ENCODE data around the gene FHOD3.

Gene FHOD3

DNA sequence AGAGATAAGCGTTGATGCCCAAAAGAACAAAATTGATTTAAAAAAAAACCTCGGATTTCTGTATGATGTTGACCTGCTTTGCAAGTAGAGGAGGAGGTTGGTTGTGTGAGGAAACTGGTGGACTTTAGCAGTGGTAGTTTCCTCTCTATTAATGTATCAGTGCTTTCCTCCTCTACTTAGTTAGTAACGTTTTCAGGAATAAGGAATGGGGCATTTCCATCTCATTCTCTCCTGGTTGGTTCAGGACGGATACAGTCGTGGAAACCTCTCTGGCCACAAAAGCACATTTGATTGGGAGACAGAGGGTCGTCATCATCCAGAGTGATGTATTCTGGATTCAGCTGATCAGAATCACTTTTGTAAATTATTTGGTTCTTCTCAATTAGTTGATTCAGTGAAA, 1.5 kb downstream of the FHOD3 start:
- Histone ChIP-seq H3K36me3 (ENCODE audit: control insufficient read depth in 2 of 2, insufficient read depth in 1 of 2, low read length in 2 of 2) (no peaks in the 10 kb centered on the region), H3K4me1 (ENCODE audit: control insufficient read depth, insufficient read depth, low read length) (no peaks in the 10 kb centered on the region), H3K9me3 (ENCODE audit: control insufficient read depth, insufficient read depth, low read depth, low read length) (no peaks in the 10 kb centered on the region), H3K27ac (ENCODE audit: extremely low read depth, low read depth, low read length) (no peak overlapping the region), H3K4me3 (ENCODE audit: low read depth, low read length) (no peak overlapping the region)
- TF ChIP-seq, protein P1, sequence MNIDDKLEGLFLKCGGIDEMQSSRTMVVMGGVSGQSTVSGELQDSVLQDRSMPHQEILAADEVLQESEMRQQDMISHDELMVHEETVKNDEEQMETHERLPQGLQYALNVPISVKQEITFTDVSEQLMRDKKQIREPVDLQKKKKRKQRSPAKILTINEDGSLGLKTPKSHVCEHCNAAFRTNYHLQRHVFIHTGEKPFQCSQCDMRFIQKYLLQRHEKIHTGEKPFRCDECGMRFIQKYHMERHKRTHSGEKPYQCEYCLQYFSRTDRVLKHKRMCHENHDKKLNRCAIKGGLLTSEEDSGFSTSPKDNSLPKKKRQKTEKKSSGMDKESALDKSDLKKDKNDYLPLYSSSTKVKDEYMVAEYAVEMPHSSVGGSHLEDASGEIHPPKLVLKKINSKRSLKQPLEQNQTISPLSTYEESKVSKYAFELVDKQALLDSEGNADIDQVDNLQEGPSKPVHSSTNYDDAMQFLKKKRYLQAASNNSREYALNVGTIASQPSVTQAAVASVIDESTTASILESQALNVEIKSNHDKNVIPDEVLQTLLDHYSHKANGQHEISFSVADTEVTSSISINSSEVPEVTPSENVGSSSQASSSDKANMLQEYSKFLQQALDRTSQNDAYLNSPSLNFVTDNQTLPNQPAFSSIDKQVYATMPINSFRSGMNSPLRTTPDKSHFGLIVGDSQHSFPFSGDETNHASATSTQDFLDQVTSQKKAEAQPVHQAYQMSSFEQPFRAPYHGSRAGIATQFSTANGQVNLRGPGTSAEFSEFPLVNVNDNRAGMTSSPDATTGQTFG (tag by site-specific recombination; IDR thresholded peaks at IDR 0.05; ENCODE audit: borderline replicate concordance), result no peak
- TF ChIP-seq ZNF473 (tag by site-specific recombination; IDR thresholded peaks at IDR 0.05), result no peak
- TF ChIP-seq REPIN1 (tag by site-specific recombination; IDR thresholded peaks at IDR 0.05; ENCODE audit: low read depth), result no peak
- no peak for TF ChIP-seq ZNF221 (tag by site-specific recombination; IDR thresholded peaks at IDR 0.05; ENCODE audit: borderline replicate concordance)
- TF ChIP-seq ZNF24 (tag by site-specific recombination; IDR thresholded peaks at IDR 0.05), result no peak
- no peak for TF ChIP-seq ZNF19 (tag by site-specific recombination; IDR thresholded peaks at IDR 0.05; ENCODE audit: low read depth)
- no peak for TF ChIP-seq ZFHX2 (tag by site-specific recombination; conservative IDR thresholded peaks at IDR 0.05)
- TF ChIP-seq, protein P2, sequence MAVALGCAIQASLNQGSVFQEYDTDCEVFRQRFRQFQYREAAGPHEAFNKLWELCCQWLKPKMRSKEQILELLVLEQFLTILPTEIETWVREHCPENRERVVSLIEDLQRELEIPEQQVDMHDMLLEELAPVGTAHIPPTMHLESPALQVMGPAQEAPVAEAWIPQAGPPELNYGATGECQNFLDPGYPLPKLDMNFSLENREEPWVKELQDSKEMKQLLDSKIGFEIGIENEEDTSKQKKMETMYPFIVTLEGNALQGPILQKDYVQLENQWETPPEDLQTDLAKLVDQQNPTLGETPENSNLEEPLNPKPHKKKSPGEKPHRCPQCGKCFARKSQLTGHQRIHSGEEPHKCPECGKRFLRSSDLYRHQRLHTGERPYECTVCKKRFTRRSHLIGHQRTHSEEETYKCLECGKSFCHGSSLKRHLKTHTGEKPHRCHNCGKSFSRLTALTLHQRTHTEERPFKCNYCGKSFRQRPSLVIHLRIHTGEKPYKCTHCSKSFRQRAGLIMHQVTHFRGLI (tag by site-specific recombination; IDR thresholded peaks at IDR 0.05), result no peak
- TF ChIP-seq, protein P3, sequence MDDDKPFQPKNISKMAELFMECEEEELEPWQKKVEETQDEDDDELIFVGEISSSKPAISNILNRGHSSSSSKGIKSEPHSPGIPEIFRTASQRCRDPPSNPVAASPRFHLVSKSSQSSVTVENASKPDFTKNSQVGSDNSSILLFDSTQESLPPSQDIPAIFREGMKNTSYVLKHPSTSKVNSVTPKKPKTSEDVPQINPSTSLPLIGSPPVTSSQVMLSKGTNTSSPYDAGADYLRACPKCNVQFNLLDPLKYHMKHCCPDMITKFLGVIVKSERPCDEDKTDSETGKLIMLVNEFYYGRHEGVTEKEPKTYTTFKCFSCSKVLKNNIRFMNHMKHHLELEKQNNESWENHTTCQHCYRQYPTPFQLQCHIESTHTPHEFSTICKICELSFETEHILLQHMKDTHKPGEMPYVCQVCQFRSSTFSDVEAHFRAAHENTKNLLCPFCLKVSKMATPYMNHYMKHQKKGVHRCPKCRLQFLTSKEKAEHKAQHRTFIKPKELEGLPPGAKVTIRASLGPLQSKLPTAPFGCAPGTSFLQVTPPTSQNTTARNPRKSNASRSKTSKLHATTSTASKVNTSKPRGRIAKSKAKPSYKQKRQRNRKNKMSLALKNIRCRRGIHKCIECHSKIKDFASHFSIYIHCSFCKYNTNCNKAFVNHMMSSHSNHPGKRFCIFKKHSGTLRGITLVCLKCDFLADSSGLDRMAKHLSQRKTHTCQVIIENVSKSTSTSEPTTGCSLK (tag by site-specific recombination; IDR thresholded peaks at IDR 0.05), result no peak
- no peak for TF ChIP-seq ZNF654 (tag by site-specific recombination; IDR thresholded peaks at IDR 0.05; ENCODE audit: low read depth)
- TF ChIP-seq ZNF768 (tag by site-specific recombination; IDR thresholded peaks at IDR 0.05), result no peak
- ChIA-PET CTCF (interaction anchor here (0.5 to 1.7 kb wide), 6 partner anchors 113 to 389 kb away, joined by 3 to 7 read pairs (median 4); no protein-coding TSS in a partner anchor), POLR2A (interaction anchor here (0.6 to 2.5 kb wide), 2 partner anchors 10 to 417 kb away, joined by 5 to 11 read pairs; no protein-coding TSS in a partner anchor)

DNA sequence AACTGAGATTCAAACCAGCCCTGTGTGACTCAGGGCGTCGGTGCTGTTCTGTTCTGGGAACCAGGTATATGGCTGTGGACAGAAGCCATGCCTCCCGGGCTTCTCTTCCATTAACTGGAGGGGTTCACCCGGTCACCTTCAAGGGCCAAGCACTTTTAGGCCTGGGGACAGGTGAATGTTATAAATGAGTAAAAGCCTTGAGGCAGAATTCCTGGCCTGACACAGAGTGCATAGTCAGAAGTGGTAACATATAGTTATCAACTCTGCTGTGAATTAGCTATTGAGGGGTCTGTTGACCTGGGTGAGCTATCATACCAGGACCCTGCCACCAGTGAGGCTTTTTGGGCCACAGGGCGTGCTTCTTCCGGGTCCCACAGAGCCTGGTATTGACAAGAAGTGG, 2.7 kb downstream of the FHOD3 start:
- Histone ChIP-seq H3K9me3 (ENCODE audit: control insufficient read depth, insufficient read depth, low read depth, low read length) (no peaks in the 10 kb centered on the region), H3K27ac (ENCODE audit: extremely low read depth, low read depth, low read length) (no peak overlapping the region), H3K36me3 (ENCODE audit: control insufficient read depth in 2 of 2, insufficient read depth in 1 of 2, low read length in 2 of 2) (no peaks in the 10 kb centered on the region), H3K4me3 (ENCODE audit: low read depth, low read length) (no peak overlapping the region), H3K4me1 (ENCODE audit: control insufficient read depth, insufficient read depth, low read length) (no peaks in the 10 kb centered on the region)
- ChIA-PET POLR2A (interaction anchor here (0.5 kb wide), 1 partner anchor 16 kb away, joined by 3 read pairs; no protein-coding TSS in a partner anchor), CTCF (interaction anchor here (0.8 to 1.7 kb wide), 2 partner anchors 32 to 120 kb away, joined by 6 read pairs; no protein-coding TSS in a partner anchor)
- TF ChIP-seq ZNF248 (tag by site-specific recombination; IDR thresholded peaks at IDR 0.05), result no peak
- TF ChIP-seq ZBTB17 (tag by site-specific recombination; IDR thresholded peaks at IDR 0.05), result no peak
- TF ChIP-seq, protein P4, sequence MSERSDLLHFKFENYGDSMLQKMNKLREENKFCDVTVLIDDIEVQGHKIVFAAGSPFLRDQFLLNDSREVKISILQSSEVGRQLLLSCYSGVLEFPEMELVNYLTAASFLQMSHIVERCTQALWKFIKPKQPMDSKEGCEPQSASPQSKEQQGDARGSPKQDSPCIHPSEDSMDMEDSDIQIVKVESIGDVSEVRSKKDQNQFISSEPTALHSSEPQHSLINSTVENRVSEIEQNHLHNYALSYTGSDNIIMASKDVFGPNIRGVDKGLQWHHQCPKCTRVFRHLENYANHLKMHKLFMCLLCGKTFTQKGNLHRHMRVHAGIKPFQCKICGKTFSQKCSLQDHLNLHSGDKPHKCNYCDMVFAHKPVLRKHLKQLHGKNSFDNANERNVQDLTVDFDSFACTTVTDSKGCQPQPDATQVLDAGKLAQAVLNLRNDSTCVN (tag by site-specific recombination; optimal IDR thresholded peaks at IDR 0.05), result no peak
- TF ChIP-seq, protein P5, sequence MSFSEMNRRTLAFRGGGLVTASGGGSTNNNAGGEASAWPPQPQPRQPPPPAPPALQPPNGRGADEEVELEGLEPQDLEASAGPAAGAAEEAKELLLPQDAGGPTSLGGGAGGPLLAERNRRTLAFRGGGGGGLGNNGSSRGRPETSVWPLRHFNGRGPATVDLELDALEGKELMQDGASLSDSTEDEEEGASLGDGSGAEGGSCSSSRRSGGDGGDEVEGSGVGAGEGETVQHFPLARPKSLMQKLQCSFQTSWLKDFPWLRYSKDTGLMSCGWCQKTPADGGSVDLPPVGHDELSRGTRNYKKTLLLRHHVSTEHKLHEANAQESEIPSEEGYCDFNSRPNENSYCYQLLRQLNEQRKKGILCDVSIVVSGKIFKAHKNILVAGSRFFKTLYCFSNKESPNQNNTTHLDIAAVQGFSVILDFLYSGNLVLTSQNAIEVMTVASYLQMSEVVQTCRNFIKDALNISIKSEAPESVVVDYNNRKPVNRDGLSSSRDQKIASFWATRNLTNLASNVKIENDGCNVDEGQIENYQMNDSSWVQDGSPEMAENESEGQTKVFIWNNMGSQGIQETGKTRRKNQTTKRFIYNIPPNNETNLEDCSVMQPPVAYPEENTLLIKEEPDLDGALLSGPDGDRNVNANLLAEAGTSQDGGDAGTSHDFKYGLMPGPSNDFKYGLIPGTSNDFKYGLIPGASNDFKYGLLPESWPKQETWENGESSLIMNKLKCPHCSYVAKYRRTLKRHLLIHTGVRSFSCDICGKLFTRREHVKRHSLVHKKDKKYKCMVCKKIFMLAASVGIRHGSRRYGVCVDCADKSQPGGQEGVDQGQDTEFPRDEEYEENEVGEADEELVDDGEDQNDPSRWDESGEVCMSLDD (tag by site-specific recombination; IDR thresholded peaks at IDR 0.05), result no peak
- no peak for TF ChIP-seq ZNF670 (tag by site-specific recombination; IDR thresholded peaks at IDR 0.05; ENCODE audit: low read depth)
- no peak for TF ChIP-seq ZNF324 (tag by site-specific recombination; IDR thresholded peaks at IDR 0.05)
- TF ChIP-seq, protein P6, sequence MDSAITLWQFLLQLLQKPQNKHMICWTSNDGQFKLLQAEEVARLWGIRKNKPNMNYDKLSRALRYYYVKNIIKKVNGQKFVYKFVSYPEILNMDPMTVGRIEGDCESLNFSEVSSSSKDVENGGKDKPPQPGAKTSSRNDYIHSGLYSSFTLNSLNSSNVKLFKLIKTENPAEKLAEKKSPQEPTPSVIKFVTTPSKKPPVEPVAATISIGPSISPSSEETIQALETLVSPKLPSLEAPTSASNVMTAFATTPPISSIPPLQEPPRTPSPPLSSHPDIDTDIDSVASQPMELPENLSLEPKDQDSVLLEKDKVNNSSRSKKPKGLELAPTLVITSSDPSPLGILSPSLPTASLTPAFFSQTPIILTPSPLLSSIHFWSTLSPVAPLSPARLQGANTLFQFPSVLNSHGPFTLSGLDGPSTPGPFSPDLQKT (IDR thresholded peaks at IDR 0.05; ENCODE audit: borderline replicate concordance, low read depth, low read length), result no peak
- no peak for TF ChIP-seq ZBTB8A (tag by site-specific recombination; IDR thresholded peaks at IDR 0.05)
- TF ChIP-seq ZNF211 (tag by site-specific recombination; IDR thresholded peaks at IDR 0.05; ENCODE audit: low read depth), result no peak
